PC-9 (cell line): Measurements from ENCODE around the gene HERC2. TPM values are rescaled to one million over a fixed set of nuclear protein-coding genes. Genes with fewer than 3 reads are reported as not detected.

Experiments
- BruUV-seq: library from RNA; stranded (reverse); fragments of 400-500 nt; replicated peaks from 2 replicates; lab custom pipeline; 2021; lab: Mats Ljungman, UMichigan
- CTCF ChIA-PET: fragments of 300-600 bp; sonication (Branson Sonifier 250); formaldehyde crosslinking; loops from one replicate; lab custom pipeline; 2022; ENCODE audit warnings: antibody characterized with exemption; lab: Charles Lee
- POLR2A ChIA-PET: fragments of 300-600 bp; sonication (Branson Sonifier 250); formaldehyde crosslinking; loops from one replicate; lab custom pipeline; 2022; ENCODE audit warnings: antibody characterized with exemption; ENCODE audit not compliant: unreplicated experiment; lab: Charles Lee
- DNase-seq, 2 experiments: peaks; one replicate each; pipeline versions ENCODE4 v3.0.0 to v3.0.0-alpha.2; 2015 to 2022; ENCODE audit warnings: mixed read lengths in 1 of 2
- H2AFZ ChIP-seq: fragments of 200-600 bp; sonication (generic); 2 replicates; pipeline ENCODE4 v1.8.1; 2017; ENCODE audit warnings: antibody characterized with exemption
- H3F3A ChIP-seq: fragments of 200-600 bp; sonication (generic); 2 replicates; pipeline ENCODE4 v1.8.1; 2017; ENCODE audit warnings: antibody characterized with exemption, mild to moderate bottlenecking, low read depth; ENCODE audit not compliant: insufficient read depth
- H3K27ac ChIP-seq: fragments of 200-600 bp; sonication (generic); 2 replicates; pipeline ENCODE4 v1.6.1; 2016; ENCODE audit warnings: mixed run types
- H3K27me3 ChIP-seq: fragments of 200-600 bp; sonication (generic); 2 replicates; pipeline ENCODE4 v1.6.1; 2016; ENCODE audit warnings: low read depth, mixed run types; ENCODE audit not compliant: insufficient read depth
- H3K36me3 ChIP-seq: fragments of 200-600 bp; sonication (generic); 2 replicates; pipeline ENCODE4 v1.6.1; 2016; ENCODE audit warnings: low read depth, mixed run types
- H3K4me1 ChIP-seq: fragments of 200-600 bp; sonication (generic); replicated peaks from 2 replicates; pipeline ENCODE4 v1.6.1; 2016; ENCODE audit warnings: mixed run types; ENCODE audit not compliant: insufficient read depth
- H3K4me2 ChIP-seq: fragments of 200-600 bp; sonication (generic); 2 replicates; pipeline ENCODE4 v1.6.1; 2017; ENCODE audit warnings: mixed run types
- H3K4me3 ChIP-seq: fragments of 200-600 bp; sonication (generic); 2 replicates; pipeline ENCODE4 v1.6.1; 2016; ENCODE audit warnings: mixed run types
- H3K79me2 ChIP-seq: fragments of 200-600 bp; sonication (generic); 2 replicates; pipeline ENCODE4 v1.6.1; 2017; ENCODE audit warnings: low read depth, mixed run types
- H3K9me2 ChIP-seq: fragments of 200-600 bp; sonication (generic); 2 replicates; pipeline ENCODE4 v1.8.1; 2017; ENCODE audit warnings: mild to moderate bottlenecking; ENCODE audit not compliant: insufficient read depth
- H3K9me3 ChIP-seq: fragments of 200-600 bp; sonication (generic); 2 replicates; pipeline ENCODE4 v1.8.1; 2016; ENCODE audit warnings: low read depth; ENCODE audit not compliant: insufficient read depth
- H4K20me1 ChIP-seq: fragments of 200-600 bp; sonication (generic); 2 replicates; pipeline ENCODE4 v1.8.1; 2017; ENCODE audit not compliant: insufficient read depth
- EZH2 ChIP-seq: fragments of 200-600 bp; sonication (generic); IDR thresholded peaks from 2 replicates; pipeline ENCODE4 v1.8.0; 2017; ENCODE audit warnings: antibody characterized with exemption, low read depth
- intact Hi-C: fragments of 100-400 bp; cut with micrococcal nuclease; formaldehyde crosslinking; loops from one replicate; pipeline ENCODE4 v1.10.0; 2022; ENCODE audit not compliant: unreplicated experiment
- total RNA-seq: library from RNA; stranded (reverse); gene quantifications from 2 replicates; pipeline ENCODE4 v1.2.3, GENCODE V29; 2021
- TF ChIP-seq, protein P1 (sequence below): fragments of 200-600 bp; sonication (generic); conservative IDR thresholded peaks from 2 replicates; pipeline ENCODE4 v1.6.1; 2017; ENCODE audit warnings: mixed run types, antibody characterized with exemption, mild to moderate bottlenecking, moderate library complexity

HERC2 gene
- total RNA-seq, 1 experiment from 2014 or later: 49.7 TPM

- BruUV-seq: no TSS peak
- intact Hi-C loops: no loop called here
- H3K79me2 ChIP-seq: no peaks in the 10 kb centered on the region
- H3K4me3 ChIP-seq: no peak overlapping the region
- no peaks in the 10 kb centered on the region for H4K20me1 ChIP-seq
- H3F3A ChIP-seq: no peaks in the 10 kb centered on the region
- POLR2A ChIA-PET: no interaction called here
- no peaks in the 10 kb centered on the region for H3K27me3 ChIP-seq
- DNase-seq: no peak
- no peak overlapping the region for H3K4me2 ChIP-seq
- H3K36me3 ChIP-seq: no peaks in the 10 kb centered on the region
- no peak overlapping the region for H3K27ac ChIP-seq
- no peaks in the 10 kb centered on the region for H3K9me3 ChIP-seq
- TF ChIP-seq, protein P1, sequence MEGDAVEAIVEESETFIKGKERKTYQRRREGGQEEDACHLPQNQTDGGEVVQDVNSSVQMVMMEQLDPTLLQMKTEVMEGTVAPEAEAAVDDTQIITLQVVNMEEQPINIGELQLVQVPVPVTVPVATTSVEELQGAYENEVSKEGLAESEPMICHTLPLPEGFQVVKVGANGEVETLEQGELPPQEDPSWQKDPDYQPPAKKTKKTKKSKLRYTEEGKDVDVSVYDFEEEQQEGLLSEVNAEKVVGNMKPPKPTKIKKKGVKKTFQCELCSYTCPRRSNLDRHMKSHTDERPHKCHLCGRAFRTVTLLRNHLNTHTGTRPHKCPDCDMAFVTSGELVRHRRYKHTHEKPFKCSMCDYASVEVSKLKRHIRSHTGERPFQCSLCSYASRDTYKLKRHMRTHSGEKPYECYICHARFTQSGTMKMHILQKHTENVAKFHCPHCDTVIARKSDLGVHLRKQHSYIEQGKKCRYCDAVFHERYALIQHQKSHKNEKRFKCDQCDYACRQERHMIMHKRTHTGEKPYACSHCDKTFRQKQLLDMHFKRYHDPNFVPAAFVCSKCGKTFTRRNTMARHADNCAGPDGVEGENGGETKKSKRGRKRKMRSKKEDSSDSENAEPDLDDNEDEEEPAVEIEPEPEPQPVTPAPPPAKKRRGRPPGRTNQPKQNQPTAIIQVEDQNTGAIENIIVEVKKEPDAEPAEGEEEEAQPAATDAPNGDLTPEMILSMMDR: no peak
- TF ChIP-seq EZH2: no peak
- H3K9me2 ChIP-seq: no peaks in the 10 kb centered on the region
- CTCF ChIA-PET: no interaction called here
- H2AFZ ChIP-seq: no peak overlapping the region
- H3K4me1 ChIP-seq: no peaks in the 10 kb centered on the region
These were observed 253.0 kb downstream of the HERC2 start for GRCh38 chr15:28068930-28069329.

GRCh38 chr15:28066231-28066630, 255.7 kb downstream of the HERC2 start:
- CTCF ChIA-PET: no interaction called here
- Histone ChIP-seq H3F3A (no peaks in the 10 kb centered on the region), H3K27ac (no peak overlapping the region), H3K36me3 (no peaks in the 10 kb centered on the region), H3K9me3 (no peaks in the 10 kb centered on the region), H3K4me1 (no peaks in the 10 kb centered on the region), H3K27me3 (no peaks in the 10 kb centered on the region), H2AFZ (no peak overlapping the region), H3K4me2 (no peak overlapping the region), H3K4me3 (no peak overlapping the region), H4K20me1 (no peaks in the 10 kb centered on the region), H3K79me2 (no peaks in the 10 kb centered on the region), H3K9me2 (no peaks in the 10 kb centered on the region)
- intact Hi-C loops: no loop called here
- DNase-seq: no peak
- POLR2A ChIA-PET: no interaction called here
- no TSS peak for BruUV-seq
- no peak for TF ChIP-seq EZH2
- TF ChIP-seq, protein P1: no peak

Other genes starting within 250 kb of the HERC2 start
- gene OCA2, start 222.9 kb downstream of the HERC2 start, total RNA-seq: not detected in 2 replicates
- gene GOLGA6L24, start 35.9 kb upstream of the HERC2 start, total RNA-seq: not detected in 2 replicates
- gene GOLGA8F, start 56.5 kb upstream of the HERC2 start, total RNA-seq: not detected in 2 replicates
- not detected in 2 replicates for gene GOLGA8G, start 210.8 kb upstream of the HERC2 start, total RNA-seq
- gene GOLGA6L25, start 231.4 kb upstream of the HERC2 start, total RNA-seq: not detected in 2 replicates